HG03457 (cell line): Measurements from ENCODE around the gene NDNF.

Experiments
- ATAC-seq: cut with Tn5 transposase; IDR thresholded peaks from one replicate; pipeline ENCODE4 v1.9.1; 2021; ENCODE audit warnings: moderate number of reproducible peaks; ENCODE audit not compliant: unreplicated experiment

NDNF gene

DNA sequence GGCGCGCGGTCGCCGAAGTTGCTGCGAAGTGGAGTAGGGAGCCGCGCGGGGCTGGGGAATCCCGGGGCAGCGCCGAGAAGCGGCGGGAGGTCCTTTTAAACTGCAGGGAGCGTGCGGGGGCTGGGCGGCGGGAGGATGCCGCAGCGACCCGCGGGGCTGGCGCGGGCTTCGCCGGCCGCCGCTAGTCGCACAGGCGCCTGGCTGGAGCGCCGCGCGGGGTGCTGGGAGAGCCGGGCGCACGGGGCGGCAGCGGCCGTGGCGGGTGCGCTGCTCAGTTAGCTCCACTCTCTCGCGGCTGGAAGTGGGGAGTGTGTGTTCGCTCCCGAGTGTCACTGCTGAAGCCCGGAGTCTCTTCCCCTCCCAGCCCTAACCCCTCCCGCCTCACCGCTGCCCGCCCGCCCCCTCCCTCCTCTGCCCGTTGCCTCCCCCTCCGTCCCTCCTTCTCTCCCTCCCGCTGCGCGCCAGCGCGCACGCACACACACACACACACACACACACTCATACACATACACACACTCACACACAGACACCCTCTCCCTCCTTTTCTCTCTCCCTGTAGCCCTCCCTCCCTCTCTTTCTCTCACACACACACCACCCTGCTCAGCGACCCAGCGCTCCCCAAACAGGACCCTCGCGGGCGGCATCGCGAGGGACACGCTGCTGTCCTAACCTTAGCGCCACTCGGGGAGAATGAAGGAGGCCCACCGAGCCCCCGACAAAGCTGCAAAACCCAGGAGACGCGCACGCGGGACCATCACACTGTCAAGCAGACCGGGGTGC, at the start of gene NDNF:
TSS of gene NDNF (minus strand) at position 312 of the 780 bp plus-strand sequence. CDS start 26,698 bp downstream, outside the sequence.
- ATAC-seq = no peak

DNA sequence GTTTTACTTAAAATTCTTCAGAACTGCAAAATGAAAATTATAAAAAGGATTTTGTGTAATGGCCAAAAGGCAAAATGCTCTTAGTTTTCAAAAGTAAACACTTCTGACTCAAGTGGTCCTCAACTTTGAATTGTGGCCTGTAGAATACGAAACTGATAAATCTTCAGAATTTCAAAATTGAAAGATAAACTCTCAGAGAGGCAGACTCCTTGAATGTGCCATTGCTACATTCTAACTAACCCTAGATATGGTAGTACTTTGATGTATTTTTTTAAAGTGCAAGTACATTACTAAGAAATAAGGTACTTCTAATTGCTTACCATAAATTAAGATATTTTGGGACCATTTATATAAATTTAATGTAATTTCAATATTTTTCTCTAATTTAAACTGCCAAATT, 47.4 kb upstream of the NDNF start:
- ATAC-seq = no peak

- no peak for ATAC-seq
These were observed 46.0 kb upstream of the NDNF start for GRCh38 chr4:121118344-121118743.

- no peak for ATAC-seq
These were observed 42.4 kb upstream of the NDNF start for GRCh38 chr4:121114756-121115155.

DNA sequence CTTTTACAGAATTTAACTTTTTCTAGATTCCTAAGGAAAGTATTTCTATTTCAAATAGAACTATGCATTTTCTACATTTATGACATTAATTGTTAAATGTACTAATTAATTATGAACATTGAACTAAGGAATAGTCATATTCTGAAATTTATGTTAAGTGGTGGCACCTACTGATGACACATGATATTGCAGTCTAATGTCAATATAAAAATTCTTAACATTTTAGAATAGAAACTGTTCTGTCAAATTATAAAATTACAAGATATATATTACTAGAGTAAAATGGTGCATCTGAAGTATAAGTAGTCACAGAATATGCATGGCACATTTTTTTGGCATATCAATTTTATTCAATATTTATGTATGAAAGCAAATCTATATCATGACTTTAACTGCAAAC, 40.2 kb upstream of the NDNF start:
- ATAC-seq = no peak

GRCh38 chr4:121108557-121108956, 36.2 kb upstream of the NDNF start:
- ATAC-seq = no peak

GRCh38 chr4:121107507-121107906, 35.2 kb upstream of the NDNF start:
- no peak for ATAC-seq

GRCh38 chr4:121100093-121100775, 27.9 kb upstream of the NDNF start:
- no peak for ATAC-seq

GRCh38 chr4:121098266-121098665, 25.9 kb upstream of the NDNF start:
- ATAC-seq = no peak

DNA sequence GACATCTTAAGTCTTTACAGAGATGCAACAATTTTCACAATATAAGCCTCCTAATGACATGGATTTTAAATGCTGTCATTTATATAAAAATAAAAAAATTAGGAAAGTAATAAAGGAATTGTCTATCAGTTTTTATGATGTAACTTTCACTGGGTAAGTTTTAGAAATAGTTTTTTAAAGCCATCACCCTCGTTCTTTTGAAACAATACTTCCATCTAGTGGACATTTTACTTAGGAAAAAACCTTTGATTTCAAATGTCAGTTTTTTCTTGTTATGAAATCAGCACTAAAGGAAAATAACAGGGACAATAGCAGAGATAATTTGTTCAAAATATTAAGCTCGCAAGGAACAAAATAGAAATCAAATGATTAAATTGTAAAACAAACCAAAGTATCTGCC, 24.3 kb upstream of the NDNF start:
- no peak for ATAC-seq

- no peak for ATAC-seq
These were observed 23.9 kb upstream of the NDNF start for GRCh38 chr4:121096191-121096590.

GRCh38 chr4:121094297-121094966, 22.1 kb upstream of the NDNF start:
- ATAC-seq = no peak

DNA sequence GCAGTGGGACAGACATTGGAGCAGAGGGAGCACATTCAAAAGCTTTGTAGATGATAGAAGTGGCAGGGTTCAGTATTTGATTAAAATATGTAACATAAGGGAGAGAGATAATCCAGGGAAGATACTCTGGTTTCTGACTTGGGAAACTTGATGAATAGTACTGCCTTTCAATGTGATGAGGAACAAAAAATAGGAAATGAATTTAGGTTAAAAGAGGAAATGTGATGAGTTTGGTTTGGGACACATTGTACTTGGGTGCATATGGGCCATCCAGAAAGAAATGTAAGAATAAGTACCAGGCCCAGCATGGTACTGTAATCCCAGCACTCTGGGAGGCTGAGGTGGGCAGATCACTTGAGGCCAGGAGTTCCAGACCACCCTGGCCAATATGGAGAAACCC, 20.9 kb upstream of the NDNF start:
- no peak for ATAC-seq

DNA sequence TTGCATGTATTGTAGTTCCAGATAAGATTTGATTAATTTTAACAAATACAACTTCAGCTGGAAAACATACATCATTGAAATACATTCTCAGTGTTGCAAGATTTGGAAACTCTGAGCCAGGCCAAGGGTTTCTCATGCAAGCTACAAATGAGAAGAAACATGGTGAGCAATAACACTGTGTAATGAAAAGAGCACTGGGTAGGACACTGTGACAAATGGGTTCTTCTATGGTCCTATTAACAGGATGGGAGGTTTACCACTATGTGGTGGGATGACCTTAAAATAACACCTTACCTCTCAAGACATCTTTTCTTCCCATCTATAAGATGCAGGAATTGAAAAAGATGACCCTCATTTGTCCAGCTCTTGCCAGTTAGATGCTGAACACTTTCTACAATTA, 19.6 kb upstream of the NDNF start:
- no peak for ATAC-seq

DNA sequence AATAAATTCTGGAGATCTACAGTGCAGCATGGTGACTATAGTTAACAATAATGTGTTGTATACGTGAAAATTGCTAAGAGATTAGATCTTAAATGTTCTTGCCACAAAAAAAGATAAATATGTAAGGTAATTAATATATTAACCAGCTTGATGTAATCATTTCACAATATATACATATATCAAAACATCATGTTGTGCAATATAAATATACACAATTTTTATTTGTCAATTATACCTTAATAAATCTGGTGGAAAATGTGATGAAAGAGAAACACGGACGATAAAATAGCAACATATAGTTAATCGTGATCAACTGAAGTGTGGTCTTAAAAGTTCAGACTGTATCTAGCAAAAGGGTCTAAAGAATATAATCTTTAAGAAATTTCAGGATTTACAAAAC, 16.5 kb upstream of the NDNF start:
- no peak for ATAC-seq

DNA sequence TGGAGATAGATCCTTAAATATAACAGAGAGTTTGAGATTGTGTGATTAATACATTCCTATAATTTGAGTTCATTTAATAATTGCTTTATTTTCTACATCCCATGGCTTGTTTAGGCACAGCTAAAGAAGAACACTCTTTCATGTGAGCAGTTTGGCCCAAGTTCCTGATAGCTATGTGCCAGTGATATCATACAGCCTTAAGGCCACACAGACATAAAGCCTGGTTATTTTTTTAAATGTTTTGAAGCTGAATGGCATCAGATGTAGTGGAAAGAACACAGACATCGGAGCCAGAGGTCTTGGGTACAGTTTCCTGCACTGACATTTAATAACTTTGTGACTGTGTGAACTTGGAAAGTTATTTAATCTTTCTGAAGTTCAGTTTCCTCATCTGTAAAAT, 7.0 kb upstream of the NDNF start:
- no peak for ATAC-seq

- no peak for ATAC-seq
These were observed 5.2 kb upstream of the NDNF start for GRCh38 chr4:121077496-121077895.

DNA sequence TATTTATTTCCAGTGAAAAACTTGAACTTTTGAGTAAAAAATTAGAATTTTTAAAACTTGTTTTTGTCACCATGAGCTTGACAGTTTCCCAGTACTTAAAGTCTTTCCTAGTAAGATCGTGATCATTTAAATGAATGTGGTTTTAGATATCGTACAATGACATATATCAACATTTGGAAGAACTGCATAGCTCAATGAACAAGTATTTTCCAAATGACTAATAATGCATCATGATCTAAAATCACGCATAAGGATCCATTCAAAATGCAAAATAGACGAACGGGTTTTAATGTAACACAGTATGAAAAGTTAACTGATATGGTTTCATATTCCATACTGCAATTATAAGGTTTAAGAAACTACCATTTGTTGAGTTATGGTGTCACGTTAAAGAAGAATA, 4.1 kb upstream of the NDNF start:
- ATAC-seq = no peak

GRCh38 chr4:121073672-121074381, 1.5 kb upstream of the NDNF start:
- ATAC-seq = no peak

- no peak for ATAC-seq
These were observed 685 bp upstream of the NDNF start for GRCh38 chr4:121073004-121073435.

GRCh38 chr4:121071640-121072223, 603 bp downstream of the NDNF start:
- ATAC-seq = no peak
